Measurements from ENCODE around the gene TICRR.
"Not testable (repeated sequence)": the region's sequence is repeated elsewhere in the genome, so short reads cannot be mapped to it uniquely, and the experiment has no call there.

Gene TICRR

DNA sequence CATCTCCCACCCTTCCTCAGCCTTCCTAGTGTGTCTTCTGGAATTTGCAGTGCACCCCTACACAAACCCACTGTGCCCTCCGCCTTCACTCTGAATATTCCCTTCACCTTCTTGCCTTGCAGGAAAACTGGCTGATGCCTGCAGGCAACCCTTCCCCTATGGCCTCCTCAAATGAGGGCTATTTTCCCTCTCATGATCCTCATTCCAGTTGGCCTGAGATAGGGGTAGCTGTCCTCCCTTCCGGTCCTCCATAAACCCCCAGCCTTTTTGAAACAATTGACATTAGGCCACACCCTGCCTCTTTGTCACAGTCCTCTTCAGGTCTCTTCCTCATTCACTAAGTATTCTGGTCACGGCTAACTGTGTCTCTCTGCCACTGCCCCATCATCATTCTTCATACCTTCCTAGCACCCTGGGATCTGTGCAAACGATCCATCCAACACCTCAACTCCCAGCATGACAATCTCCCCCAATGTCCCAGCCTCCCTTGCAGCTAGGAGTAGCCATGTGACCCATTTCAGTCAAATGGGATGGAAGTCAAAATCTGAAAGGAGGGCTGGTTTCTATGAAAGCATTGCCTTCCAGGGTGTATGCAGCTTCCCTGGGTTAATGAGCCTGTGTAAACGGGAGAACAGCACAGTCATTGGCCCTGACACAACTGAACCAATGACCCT, 8.5 kb upstream of the TICRR start:
- no peak for DNase-seq

GRCh38 chr15:89569090-89569745, 6.1 kb upstream of the TICRR start:
- DNase-seq = no peak

DNA sequence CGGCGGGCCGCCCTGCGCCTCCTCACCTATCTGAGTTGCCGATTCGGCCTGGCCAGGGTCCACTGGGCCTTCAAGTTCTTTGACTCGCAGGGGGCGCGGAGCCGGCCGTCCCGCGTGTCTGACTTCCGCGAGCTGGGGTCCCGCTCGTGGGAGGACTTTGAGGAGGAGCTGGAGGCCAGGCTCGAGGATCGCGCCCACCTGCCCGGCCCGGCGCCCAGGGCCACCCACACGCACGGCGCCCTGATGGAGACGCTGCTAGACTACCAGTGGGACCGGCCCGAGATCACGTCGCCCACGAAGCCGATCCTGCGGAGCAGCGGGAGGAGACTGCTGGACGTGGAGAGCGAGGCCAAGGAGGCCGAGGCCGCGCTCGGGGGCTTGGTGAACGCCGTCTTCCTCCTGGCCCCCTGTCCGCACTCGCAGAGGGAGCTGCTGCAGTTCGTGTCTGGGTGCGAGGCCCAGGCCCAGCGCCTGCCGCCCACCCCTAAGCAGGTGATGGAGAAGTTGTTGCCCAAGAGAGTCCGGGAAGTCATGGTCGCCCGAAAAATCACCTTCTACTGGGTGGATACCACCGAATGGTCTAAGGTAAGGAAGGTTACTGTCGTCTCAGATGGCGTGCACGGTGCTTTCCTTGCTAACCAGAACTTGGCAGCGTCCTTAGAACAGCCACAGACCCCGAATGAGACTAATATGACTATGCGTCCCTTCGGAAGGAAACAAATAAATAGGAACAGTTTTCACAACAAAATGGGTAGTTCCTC, 567 bp downstream of the TICRR start:
- no peak for DNase-seq

DNA sequence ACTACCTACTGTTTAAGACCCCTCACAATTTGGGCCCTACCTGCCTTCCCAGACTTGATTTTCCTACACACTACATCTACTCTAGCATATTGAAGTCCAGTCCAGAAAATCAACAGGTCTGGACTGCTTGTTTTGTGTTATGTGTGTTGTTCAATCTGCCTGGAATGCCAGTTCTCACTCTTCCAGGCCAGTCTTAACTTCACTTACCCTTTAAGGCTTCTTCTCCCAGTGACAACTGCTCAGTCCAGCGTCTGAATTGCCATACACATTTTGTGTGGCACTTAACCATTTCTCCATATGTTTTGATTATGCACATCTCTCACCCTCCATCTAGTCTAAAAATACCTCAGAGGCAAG, 1.1 kb downstream of the TICRR start:
- no peak for DNase-seq

DNA sequence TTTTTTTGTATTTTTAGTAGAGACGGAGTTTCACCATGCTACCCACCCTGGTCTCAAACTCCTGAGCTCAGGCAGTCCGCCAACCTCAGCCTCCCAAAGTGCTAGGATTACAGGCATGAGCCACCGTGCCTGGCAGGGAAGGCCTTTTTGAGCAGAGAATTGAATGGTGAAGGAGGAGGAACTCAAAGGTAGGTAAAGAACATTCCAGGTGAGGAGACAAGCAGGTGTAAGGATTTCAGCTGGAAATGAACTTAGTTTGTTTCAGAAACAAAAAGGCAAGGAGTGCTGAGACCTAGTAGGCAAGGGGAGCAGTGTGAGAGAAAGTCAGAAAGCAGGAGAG, 2.5 kb downstream of the TICRR start:
- DNase-seq = no peak

- no peak for DNase-seq
Observed at GRCh38 chr15:89578146-89578545, 2.9 kb downstream of the TICRR start.

DNA sequence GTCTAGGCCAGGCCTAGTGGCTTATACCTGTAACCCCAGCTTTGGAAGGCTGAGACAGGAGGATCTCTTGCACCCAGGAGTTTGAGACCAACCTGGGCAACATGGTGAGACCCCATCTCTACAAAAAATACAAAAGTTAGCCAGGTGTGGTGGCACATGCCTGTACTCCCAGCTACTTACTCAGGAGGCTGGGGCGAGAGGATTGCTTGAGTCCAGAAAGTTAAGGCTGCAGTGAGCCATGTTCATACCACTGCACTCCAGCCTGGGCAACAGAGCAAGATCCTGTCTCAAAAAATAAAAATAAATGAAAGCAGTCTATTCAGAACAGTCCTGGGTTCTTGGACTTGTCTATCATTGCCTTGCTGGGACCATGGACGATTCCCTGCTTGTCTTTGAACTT, 5.5 kb downstream of the TICRR start:
- not testable (repeated sequence) for DNase-seq

- DNase-seq = no peak
Observed at GRCh38 chr15:89586651-89587050, 11.4 kb downstream of the TICRR start.

- no peak for DNase-seq
Observed at GRCh38 chr15:89587955-89588354, 12.7 kb downstream of the TICRR start.

GRCh38 chr15:89591834-89592233, 16.6 kb downstream of the TICRR start:
- DNase-seq = no peak

DNA sequence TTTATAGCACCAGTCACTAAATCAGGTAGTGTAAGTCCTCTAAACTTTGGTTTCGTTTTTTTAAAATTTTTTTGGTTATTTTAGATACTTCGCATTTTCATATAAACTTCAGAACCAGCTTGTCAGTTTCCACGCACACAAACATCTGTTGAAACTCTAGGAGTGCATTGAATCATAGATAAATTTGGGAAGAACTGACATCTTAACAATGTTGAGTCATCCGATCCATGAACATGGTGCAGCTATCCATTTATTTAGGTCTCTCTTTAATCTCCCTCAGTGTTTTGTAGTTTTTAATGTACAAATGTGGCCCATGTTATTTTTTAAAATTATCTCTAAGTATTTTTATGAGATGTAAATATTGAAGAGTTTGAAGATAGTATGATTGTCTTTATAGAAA, 17.7 kb downstream of the TICRR start:
- no peak for DNase-seq

- DNase-seq = no peak
Observed at GRCh38 chr15:89599021-89599420, 23.8 kb downstream of the TICRR start.

DNA sequence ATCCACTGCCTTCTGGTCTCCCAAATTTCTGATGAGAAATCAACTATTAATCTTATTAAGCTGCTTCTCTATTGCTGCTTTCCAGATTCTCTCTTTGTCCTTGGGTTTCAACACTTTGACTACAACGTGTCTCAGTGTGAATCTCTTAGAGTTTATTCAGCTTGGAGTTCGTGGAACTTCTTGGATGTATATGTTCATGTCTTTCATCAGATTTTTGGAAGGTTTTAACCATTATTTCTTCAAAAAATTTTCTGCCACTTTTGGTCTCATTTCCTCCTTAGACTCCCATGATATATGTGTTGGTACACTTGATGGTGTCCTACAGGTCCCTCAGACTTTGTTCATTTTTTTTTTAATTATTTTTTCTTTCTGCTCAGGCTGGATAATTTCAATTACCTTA, 36.0 kb downstream of the TICRR start:
- no peak for DNase-seq

GRCh38 chr15:89613031-89613430, 37.8 kb downstream of the TICRR start:
- DNase-seq = no peak

GRCh38 chr15:89614164-89614563, 38.9 kb downstream of the TICRR start:
- no peak for DNase-seq

DNA sequence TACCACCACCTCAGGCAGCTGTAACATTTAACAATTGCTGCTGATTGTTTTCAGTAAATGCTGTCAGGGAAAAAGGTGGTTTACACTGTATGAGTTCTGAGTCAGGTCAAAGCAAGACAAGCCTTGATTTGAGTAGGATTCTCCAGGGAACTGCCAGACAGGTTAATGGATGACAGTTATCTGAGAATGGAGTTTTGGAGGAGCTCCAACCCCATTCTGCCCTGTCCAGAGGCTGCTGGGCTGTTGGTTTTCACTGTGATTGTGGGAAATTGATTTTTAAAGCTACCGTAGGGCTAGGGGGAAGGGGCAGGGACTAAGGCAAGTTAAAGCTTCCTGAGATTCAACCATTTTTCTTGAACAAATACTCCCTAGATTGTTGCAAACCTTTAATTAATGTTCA, 39.9 kb downstream of the TICRR start:
- DNase-seq = no peak

DNA sequence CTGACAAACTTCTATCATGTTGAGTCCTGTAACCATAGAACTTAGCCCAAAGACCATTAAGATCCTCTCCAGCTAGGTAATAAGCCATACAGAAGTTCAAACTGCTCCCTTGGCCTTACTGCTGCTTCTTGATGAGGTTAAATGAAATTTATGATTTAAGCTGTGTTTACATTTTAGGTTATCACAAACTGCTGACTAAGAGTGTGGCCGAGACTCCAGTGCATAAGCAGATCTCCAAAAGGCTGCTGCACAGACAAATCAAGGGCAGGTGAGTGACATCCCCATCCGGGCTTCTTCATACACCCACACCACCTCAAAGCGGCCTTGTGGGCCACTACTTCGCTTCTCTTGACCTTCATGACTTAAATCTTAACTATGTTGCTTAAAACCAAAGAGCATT, 41.0 kb downstream of the TICRR start:
- DNase-seq = no peak

DNA sequence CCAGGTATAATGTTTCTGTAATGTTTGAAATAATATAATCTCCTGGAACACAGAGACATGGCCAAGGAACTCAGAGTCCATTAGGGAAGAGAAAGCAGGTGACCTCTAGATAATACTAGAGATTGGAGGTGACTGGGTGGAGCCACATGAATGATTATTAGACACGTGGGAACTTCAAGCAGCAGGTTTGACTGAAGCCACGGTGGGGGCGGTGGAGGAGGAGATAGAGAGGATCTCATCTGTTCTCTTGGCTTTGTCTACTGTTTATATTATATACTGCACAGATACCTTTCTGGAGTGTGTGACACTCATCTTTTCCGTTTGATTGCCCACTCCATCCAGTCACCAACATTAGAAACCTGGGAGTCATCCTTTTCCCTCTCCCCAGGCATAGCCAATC, 46.3 kb downstream of the TICRR start:
- DNase-seq = no peak

- no peak for DNase-seq
Observed at GRCh38 chr15:89623165-89623564, 47.9 kb downstream of the TICRR start.

DNA sequence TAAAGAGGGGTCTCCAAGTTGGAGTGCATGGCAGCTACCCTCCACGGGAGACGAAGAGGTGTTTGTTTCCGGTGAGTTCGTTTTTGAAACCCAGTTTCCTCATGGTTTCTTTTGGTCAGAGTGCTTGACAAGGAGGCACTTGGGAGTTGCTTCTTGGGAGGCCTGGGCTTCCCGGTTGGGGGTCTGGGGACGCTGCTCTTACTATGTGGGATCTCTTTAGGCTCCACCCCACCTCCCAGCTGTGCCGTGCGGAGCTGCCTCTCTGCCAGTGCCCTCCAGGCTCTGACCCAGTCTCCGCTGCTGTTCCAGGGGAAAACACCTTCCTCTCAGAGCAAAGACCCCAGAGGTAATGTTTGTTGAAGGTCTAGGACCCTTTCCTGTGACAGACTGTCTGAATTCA, 50.4 kb downstream of the TICRR start:
- no peak for DNase-seq

- no peak for DNase-seq
Observed at GRCh38 chr15:89627256-89627970, 52.1 kb downstream of the TICRR start.

DNA sequence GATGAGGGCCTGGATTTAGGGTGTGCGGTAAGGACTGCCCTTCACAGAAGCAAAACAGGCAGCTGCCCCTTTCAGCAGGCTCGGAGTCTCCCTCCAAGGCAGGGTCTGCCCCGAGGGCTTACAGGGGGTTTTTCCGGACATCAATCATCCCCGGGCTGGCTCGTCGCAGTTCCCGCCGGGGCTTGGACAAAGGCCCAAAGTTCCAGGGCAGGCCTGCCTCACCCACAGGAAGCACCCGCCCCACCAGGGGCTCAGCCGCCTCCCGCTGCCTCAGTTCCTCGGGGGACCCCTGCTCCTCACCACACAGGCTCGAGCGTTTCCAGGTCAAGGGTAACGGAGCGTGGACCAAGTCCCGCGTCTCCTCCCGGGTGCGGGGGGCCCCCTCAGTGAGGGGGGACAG, 53.0 kb downstream of the TICRR start:
- no peak for DNase-seq

GRCh38 chr15:89628806-89629715, 53.8 kb downstream of the TICRR start:
- DNase-seq = no peak

All from NCI-H1105 (cell line).